Islet precursor cell (in vitro differentiated cells): ENCODE results near the gene HSH2D.

Experiments
- DNase-seq: peaks from one replicate; pipeline ENCODE4 v3.0.0-alpha.2; 2018

Gene HSH2D

DNA sequence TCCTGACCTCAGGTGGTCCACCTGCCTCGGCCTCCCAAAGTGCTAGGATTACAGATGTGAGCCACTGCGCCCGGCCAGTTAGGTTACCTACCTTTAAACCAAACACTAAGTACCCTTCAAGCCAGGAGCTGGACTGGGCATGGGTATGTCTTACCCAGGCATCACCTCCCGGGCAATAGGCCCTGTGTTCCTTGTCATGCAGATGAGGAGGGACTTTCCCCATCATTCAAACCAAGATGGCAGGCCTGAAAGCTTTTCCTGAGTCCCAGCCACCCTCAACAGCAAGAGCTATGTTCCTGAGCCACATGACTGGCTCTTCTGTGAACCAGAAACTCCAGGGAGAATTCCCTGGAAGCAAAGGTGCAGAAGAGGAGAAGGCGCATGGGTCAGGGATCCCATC, 22.3 kb upstream of the HSH2D start:
- DNase-seq: no peak

DNA sequence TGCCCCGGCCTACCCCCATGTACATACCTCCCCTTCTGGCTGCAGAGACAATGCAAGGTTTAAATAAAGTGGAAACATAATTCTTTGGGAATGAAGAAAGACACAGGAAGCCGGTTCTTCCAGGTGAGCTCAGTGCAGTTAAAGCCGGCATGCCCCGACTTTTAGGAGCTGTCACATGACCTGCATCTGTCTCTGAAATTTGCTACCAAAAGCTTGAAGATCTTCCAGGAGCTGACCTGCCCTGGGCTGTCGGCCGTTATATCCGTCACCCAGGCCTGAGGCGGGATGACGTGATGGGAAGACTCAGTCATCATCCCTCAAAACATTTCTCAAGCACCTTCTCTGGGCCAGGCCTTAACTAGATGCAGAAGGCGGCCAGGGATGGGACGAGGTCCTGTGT, 21.5 kb upstream of the HSH2D start:
- DNase-seq: no peak

DNA sequence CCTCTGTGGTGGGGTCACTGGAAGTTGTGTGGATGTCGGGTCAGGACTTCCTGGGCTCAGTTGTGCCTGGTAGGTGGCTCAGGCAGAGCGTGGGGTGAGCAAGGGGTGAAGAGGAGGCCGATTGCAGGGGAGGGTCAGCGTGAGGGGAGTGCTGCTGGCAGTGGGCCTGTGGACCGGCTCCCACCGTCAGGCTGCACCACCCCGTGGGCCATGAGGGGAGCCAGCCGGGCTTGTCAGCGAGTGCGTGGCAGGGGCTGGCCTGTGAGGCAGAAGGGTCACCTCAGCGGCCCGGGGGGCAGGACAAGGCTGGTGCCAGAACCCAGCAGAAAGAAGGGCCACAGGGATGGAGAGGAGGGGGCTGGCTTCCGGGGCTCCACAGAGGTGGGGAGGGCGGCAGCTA, 18.5 kb upstream of the HSH2D start:
- DNase-seq: no peak

DNA sequence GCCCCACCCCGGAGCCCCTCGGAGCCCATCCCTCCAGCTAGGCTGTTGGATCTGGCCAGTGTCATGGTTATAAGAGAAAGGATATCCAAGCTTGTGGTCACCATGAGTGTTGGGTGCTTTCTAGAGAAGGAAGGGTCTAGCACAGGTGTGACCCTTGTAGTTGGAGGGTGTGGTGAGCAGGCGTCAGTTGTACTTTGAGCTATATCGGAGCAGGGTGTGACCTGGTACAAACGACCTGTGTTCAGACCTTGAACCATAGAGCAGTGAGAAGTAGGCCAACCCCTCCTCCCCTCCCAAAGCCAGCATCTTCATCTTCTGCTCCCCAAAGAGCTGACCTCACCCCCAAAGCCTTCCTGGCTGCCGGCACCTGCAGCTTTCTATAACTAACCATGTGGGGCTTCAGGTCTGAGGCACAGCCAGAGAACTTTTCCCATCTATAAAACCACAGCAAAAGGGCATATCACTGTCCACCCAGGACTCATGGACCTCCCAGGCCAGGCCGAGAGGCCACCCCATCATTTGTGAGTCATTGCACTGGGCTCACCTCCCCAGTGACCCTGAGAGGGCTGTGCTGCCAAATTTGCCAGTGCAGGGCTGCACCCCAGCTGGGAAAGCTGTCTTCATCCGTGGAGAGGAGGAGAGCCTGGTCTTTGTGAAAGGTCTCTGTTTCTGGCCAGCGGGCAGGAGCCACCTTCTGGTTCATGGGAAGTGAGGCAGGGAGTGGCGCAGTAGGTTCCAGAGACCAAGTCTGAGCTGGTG, 17.6 kb upstream of the HSH2D start:
- DNase-seq: no peak

DNA sequence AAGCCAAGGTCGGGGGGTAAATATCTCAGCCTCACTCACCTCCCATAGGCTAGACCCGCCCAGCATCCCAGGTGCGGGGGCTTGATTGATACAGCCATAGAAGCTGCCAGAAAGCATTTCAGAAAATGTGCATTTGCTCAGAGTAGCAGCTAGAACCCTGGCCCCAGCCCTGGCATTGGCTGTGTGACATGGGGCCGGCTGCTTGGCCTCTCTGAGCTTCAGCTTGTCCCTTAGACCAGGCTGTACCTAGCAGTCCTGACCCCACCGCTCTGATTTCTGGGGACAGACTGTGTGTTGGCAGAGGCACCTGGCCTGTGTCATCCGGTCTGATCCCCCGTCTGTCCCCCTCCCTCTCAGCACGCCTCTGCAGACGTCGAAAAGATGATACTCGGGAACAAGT, 16.4 kb upstream of the HSH2D start:
- DNase-seq: no peak

DNA sequence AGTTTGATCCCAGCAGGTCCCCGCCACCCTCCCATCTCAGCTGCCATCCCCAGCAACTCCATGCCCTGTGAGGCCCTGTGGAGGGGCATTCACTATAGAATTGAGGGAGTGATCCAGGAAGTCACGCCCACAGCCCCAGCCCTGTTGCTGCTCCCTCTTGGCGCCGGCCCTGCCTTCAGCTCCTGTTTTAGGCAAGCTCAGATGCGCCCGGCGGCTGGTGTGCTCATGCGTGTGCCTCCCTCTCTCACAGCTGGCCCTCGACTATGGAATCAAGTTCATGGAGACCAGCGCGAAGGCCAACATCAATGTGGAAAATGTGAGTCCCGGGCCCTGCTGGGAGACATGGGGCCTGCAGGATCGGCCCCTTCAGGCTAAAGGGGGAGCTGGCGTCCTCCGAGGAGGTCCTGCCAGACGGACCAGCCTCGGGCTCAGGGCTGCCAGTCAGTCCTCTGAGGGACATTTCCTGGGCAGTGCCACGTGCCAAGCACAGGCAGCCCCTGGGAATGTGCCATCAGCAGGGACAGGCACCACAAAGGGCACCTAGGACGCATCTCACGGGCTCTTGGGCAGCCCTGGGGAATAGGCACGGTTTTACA, 15.6 kb upstream of the HSH2D start:
- DNase-seq: no peak

DNA sequence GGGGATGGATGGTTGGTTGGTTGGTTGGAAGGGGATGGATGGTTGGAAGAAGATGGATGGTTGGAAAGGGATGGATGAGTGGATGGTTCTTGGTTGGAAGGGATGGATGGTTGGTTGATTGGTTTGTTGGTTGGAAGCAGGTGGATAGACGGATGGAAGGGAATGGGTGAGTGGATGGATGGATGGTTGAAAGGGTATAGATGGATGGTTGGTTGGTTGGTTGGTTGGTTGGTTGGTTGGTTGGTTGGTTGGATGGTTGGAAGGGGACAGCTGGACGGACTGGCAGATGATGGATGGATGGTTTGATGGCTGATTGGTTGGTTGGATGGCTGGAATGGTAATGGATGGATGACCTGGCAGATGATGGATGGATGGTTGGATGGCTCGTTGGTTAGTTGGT, 11.8 kb upstream of the HSH2D start:
- DNase-seq: no peak

DNA sequence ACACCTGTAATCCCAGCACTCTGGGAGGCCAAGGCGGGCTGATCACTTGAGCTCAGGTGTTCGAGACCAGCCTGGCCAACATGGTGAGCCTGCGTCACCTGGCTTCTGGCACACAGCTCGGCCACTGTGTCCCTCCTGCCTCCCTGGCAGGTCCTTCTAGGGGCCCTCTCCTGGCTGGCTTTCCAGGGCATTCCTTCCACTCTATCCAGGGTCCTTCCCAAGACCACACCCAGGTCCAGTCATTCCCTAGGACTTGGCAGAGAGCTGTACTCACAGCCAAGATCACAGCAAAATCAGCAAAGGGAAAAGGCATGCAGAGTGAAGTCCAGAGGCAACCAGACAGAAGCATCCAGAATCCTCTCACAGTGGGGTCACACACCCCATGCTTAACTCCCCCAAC, 9.7 kb upstream of the HSH2D start:
- DNase-seq: no peak

DNA sequence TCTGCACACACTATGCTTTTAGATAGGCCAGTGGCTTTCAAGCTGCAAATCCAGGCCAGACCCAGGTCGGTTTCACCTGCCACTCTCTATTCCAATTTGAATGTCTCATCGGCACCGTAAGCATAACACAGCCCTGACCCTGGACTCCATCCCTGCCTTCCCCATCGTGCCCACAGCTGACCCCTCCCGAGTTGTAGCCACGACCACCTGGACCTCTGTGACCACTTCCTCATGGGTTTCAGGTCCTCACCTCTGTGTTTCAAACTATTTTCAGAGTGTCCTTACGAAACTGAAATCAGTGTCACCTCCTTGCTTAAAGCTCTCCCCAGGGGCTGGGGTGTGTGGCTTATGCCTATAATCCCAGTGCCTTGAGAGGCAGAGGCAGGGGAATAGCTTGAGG, 9.0 kb upstream of the HSH2D start:
- no peak for DNase-seq

DNA sequence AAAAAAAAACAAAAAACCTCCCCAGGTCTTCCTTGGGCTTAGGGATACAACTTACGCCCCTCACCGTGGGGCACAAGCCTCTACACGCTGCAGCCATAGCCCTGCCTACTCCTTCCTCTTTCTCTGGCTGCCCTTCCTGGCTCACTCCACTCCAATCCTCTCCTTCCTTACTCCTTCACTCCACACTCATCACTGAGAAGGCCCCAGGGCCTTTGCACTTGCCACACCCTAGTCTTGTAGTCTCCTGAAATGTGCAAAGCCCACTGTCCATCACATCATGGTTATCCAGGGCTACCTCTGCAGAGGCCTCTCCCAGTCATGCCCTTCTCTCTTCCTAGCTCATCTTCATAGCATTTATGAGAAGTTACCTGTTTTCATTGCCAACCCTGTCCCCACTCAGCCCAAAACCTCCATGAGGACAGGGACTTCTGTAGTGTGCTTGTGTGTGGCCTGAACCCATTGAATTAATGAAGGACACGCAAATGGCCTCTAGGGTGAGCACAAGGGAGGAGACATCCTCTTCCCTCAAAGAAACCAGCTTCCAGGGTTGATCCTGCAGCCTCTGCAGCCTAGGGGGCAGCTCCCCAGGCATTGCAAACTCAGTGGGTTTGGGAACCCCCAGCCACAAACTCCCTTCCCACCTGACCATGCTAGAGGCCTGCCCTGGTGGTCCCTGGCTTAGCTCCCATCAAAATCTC, 7.9 kb upstream of the HSH2D start:
- no peak for DNase-seq

DNA sequence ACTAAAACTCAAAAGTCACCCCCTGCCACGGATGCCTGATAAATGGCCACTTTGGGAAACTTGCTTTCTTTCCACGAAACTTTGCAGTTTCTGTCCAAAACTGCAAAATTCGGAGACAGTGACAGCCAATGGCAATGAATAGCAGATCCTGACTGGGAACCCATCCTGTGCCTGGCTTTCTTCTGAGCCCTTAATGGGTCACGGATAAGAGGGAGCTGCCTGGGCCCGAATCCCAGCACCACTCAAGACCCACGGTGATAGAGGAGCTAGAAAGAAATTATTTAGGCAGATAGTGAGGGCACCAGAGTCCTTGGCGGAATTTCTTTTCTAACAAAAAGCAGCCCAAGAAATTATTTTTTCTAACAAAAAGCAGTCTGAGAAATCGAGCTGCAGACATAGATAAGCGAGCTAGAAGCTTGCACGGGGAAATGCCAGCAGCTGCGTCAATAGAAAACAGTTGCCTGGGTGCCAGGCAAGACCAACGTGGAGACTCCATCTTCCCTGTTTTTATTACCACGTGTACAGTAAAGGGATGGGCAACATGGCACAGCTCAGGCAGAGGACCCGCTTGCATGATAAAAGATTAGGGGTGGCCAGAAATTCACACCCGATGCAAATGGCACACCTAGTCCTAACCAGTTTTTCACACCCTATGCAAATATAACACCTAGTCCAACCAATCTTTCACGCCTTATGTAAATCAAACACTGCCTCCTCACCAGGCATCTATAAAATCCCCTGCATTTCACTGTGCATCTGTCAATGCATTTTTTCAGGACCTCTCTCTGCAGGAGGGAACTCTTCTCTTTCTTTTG, 7.1 kb upstream of the HSH2D start:
- DNase-seq: no peak

DNA sequence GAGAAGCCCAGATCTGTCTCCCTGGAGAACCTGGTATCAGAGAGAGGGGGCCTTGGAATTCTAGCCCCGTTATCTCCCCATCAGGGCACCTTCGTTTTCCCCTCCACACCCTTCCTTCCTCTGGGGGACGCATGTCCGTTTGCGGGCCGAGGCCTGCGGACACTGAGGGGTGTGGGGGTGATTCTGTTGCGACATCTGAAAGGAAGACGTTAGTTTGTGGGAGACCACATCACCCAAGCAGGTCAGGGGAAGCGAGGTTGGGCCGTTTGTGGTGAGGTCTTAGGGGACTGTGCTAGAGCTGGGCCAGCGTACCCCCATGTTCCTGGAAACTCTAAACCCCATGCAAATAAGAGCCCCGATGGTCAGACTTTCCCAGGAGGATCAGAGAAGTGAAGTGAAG, 3.7 kb upstream of the HSH2D start:
- DNase-seq: no peak

DNA sequence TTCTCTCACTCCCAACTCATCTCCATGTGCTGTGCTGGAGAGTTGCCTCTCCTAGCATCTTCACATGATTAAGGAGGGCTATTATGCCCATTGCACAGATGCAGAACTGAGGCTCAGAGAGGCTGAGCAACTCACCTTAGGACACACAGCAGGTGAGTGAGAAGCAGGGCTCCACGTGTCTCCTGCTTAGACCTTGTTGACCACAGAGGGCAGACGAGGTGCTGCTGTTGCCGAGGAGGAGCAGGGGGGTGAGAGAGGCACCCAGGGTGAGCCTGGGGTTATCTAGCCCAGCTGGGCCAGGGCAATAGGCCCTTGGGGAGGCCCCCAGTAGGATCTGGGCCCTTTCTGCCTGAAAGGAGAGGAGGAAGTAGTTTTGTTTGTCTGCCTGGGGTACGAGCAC, 2.4 kb upstream of the HSH2D start:
- DNase-seq: no peak

DNA sequence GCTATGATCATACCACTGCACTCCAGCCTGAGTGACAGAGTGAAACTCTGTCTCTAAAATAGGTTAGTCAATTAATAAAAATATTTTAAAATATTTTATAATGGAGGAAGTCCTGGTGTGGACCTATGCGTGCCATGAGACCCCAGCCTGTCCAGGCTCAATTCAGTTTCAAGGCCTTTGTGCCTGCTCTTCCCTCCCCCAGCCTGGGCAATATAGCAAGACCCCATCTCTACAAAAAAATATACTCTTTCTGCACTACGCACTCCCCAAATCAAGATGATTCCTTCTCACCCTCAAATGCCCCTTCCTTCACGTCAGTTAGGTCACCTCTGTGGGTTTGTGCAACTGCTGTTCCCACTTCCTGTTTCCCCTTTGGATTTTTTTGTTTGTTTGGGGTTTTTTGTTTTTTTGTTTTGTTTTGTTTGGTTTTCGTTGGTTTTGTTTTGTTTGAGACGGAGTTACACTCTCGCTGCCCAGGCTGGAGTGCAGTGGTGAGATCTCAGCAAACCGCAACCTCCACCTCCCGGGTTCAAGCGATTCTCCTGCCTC, 1.4 kb upstream of the HSH2D start:
- no peak for DNase-seq

DNA sequence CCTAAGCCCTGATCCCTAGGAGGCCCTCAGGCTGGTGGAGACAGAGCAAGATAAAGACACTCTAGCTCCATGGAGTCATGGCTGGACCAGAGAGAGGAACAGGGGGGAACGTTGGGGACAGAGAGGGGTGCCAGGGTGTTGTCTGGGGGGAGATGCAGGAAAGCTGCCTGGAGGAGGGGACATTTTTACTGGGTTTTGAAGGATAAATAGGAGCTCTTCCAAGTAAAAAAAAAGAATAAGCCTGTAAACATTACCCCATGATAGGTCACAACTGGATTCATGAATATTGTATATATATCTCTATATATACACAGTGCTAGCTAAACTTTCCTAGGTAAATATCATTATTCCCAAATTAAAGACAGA, 714 bp downstream of the HSH2D start:
- no peak for DNase-seq

DNA sequence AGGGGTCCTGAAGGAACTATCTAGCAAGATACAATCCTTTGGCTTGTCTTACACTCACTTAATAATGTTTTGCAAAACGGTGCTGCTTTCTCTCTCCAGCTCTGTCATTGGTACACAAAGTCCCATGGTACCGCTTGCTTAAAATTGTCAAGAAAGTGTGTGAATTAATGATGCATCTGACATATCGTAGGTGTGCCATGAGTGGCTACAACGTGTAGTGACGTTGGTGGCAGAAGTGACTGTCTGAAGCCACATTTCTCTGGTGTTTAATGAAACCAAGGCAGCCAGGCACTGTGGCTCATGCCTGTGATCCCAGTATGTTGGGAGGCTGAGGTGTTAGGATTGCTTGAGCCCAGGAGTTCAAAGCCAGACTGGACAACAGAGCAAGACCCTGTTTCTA, 2.6 kb downstream of the HSH2D start:
- no peak for DNase-seq

DNA sequence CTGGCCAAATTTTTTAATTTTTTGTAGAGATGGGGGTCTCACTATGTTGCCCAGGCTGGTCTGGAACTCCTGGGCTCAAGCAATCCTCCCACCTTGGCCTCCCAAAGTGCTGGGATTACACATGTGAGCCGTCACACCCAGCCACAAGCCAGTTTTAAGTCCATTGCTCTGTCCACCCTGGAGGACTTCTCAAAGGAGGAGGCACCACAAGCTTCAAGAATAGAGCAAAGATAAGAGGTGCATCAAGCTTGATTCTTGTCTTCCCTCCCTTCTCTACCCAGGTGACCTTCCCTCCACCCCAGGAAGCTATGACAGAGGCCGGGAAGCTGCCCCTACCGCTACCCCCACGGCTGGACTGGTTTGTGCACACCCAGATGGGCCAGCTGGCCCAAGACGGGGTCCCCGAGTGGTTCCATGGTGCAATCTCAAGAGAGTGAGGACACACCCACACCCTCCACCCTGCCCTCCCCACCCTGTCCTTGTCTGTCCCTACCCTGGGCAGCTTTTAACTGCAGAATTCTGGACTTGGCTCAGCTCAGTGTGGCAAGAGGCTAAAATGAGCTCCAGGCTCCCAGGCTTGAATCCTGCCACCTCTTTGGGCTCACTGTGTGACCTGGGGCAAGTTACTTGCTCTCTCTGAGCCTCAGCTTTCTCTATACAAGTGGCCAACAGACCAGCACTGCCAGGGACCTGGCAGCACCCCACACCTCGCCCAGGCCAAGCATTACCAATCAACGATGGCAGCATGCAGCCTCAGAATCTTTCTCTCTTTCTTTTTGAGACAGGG, 5.2 kb downstream of the HSH2D start:
- DNase-seq: no peak

DNA sequence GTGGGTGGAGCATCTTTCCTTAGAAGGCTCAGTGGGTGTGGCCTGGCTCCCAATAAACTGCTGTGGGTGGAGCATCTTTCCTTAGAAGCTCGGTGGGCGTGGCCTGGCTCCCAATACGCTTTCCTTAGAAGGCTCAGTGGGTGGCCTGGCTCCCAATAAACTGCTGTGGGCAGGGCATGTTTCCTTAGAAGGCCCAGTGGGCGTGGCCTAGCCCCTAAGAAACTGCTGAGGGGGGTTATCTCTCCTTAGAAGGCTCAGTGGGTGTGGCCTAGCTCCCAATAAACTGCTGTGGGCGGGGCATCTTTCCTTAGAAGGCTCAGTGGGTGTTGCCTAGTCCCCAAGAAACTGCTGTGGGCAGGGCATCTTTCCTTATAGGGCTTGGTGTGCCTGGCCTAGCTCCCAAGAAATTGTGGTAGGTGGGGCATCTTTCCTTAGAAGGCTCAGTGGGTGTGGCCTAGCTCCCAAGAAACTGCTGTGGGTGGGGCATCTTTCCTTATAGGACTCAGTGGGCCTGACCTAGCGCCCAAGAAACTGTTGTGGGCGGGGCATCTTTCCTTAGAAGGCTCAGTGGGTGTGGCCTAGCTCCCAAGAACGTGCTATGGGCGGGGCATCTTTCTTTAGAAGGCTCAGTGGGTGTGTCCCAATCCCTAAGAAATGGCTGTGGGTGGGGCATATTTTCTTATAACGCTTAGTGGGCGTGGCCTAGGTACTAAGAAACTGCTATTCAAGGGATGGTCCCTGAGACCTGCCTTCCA, 10.3 kb downstream of the HSH2D start:
- DNase-seq: no peak

DNA sequence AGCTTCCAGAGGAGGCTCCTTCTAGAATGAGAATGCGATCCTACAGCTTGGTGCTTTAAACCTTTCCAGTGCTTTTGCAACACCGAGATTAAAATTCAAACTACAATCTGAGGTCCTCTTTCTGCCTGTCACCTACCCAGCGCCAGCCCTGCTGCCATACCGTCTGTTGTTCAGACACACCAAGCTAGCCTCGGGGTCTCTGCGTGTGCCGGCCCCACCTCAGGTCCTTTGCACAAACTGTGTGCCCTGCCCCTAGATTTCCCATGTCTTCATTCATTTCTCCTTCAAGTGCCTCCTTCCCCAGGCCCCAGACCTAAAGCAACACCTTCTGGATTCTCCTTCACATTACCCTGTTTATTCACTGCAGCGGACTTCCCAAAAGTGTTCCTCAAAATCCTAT, 11.1 kb downstream of the HSH2D start:
- DNase-seq: no peak

DNA sequence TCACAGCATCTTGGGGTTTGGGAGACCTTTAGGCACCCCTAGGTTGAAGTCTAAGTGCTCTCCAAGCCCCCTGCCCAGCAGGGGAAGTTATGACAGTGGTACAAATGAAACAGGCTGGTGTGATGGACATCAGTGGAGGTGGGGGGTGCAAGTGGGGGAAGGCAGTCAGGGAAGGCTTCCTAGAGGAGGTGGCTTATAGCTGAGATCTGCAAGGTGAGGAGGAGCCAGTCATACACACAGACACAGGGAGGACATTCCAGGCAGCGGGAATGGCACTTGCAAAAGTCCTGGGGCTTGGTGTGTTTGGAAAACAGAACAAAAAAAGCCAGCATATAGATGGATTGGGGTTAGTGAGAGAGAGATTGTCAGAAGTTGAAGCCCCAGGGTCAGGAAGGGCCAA, 11.6 kb downstream of the HSH2D start:
- no peak for DNase-seq

DNA sequence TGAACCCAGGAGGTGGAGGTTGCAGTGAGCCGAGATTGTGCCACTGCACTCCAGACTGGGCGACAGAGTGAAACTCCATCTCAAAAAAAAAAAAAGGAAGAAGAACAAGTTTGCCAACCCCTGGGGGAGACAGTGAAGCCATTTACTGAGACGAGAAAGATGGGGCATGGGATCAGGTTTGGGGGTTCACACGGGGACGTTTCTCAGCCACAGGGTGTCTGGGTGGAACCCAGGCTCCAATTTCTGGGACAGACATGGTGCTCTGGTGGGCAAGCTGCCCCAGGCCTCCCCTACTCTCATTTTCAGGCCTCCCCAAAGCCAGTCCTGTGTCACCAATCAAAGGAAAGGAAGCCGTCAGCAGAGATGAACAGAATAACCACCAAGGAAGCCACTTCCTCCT, 13.4 kb downstream of the HSH2D start:
- no peak for DNase-seq

DNA sequence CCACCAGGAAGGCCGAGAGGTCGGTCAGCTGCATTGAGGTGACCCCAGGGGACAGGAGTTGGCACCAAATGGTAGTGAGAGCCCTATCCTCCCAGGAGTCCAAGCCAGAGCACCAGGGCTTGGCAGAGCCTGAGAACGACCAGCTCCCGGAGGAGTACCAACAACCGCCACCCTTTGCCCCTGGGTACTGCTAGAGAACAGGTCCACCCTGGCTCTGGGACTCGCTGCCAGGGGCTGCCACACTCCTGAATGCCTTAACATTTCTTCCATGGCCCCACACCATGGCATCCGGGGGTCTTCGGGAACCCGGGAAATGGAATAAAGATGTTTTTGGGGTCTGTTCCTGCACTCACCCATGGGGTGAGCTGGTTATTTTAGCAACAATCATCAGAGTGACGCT, 14.1 kb downstream of the HSH2D start:
- no peak for DNase-seq
